D721Med (cell line): ENCODE measurements around the gene IGFL3.

Experiments
- DNase-seq: peaks from one replicate; pipeline ENCODE4 v3.0.0; 2011; ENCODE audit warnings: low spot score; ENCODE audit not compliant: insufficient read length
- FAIRE-seq: peaks from 2 replicates; lab custom pipeline; 2011; peaks lifted over from hg19 to GRCh38; lab: Jason Lieb, UNC
- TF ChIP-seq, protein P1 (sequence below): IDR thresholded peaks from 2 replicates; pipeline ENCODE4 v1.5.1; 2012; ENCODE audit warnings: mild to moderate bottlenecking, control low read depth; ENCODE audit not compliant: insufficient read depth; ENCODE audit errors: missing control alignments

The IGFL3 gene

DNA sequence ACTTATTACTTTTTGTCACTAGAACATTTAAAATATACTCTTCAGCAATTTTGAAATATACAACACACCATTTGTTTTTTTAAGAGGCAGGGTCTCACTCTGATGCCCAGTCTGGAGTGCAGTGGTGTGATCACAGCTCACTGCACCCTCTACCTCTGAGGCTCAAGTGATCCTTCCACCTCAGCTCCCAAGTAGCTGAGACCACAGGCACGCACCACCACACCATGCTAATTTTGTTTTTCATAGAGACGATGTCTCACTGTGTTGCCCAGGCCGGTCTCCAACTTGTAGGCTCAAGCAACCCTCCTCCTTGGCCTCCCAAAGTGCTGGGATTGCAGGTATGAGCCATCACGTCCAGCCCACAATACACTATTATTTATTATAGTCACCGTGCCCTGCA, 26.1 kb upstream of the IGFL3 start:
- DNase-seq (no peak), FAIRE-seq (no peak)
- TF ChIP-seq, protein P1, sequence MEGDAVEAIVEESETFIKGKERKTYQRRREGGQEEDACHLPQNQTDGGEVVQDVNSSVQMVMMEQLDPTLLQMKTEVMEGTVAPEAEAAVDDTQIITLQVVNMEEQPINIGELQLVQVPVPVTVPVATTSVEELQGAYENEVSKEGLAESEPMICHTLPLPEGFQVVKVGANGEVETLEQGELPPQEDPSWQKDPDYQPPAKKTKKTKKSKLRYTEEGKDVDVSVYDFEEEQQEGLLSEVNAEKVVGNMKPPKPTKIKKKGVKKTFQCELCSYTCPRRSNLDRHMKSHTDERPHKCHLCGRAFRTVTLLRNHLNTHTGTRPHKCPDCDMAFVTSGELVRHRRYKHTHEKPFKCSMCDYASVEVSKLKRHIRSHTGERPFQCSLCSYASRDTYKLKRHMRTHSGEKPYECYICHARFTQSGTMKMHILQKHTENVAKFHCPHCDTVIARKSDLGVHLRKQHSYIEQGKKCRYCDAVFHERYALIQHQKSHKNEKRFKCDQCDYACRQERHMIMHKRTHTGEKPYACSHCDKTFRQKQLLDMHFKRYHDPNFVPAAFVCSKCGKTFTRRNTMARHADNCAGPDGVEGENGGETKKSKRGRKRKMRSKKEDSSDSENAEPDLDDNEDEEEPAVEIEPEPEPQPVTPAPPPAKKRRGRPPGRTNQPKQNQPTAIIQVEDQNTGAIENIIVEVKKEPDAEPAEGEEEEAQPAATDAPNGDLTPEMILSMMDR, result no peak

DNA sequence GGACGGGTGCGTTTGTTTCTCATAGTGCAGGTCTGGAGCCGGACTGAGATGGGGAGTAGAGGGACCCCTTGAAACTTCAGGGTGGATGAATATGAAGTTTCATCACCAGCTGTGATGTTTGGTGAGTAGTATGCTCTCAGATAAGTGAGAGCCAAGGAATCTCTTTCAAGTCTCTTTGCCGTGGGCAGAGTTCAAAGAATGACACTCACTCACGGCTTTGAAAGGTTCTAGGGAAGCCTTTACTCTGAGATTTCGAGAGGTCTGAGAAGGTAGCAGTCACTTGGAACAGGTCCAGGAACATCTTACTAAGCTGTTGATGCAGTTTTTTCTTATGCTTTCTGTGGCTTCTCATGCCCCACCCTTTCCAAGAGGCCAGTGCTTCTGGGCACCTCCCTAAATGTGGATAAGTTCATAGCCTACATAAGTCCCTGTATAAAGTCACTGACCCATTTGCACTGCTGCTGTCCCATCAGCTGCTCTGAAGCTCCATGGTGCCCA, 23.4 kb upstream of the IGFL3 start, which contains the start of gene IGFL2:
Gene IGFL2 (plus strand): TSS at position 448 of the 498 bp plus-strand sequence. CDS start 41 bp downstream, at position 489.
- DNase-seq, result no peak
- FAIRE-seq, result no peak
- TF ChIP-seq, protein P1, result no peak

DNA sequence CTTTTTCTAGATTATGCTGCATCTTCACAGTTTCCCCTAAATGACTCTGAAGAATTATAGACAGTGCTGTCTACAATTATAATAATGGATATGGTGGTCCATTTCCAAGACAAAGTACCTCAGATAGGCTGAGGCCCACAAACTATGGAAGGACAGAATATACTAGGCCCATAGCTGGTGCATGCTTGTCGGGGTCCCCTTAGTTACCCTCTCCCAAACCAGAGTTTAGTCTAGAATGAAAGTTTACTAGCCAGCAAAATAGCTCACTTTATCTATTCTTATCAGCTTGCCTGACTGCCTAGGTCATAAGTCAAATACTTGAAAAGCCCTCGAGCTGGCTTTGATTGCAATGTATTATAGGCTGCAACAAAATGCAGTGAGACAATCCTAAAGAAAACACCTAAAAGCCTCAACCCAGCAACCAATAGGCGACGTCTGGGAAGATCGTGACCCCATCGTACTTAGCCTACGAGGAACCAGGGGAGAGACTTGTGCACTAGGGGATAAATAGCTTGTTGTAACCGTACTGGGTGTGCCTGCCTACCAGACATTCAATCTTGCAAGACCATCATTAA, 22.8 kb upstream of the IGFL3 start:
- no peak for FAIRE-seq

DNA sequence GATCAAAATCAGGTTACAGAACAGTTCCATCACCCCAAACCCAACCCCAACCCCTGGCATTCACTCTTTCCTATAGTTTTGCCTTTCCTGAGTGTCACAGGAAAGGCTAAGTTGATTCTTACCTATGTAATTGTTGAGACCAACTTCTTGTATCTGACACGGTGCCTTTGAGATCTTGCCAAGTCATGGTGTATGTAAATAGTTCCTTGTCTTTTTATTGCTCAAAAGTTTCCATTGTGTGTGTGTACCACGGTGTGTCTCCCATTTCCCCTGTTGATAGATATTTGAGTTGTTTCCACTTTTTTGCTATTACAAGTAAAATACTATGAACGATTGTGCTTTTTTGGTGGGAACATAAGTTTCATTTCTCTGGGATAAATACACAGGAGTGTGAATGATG, 20.3 kb upstream of the IGFL3 start:
- no peak for DNase-seq
- FAIRE-seq, result no peak
- TF ChIP-seq, protein P1, result no peak

More for the DNA sequence above, 22.8 kb upstream of the IGFL3 start:
- no peak for DNase-seq
- TF ChIP-seq, protein P1, result no peak

DNA sequence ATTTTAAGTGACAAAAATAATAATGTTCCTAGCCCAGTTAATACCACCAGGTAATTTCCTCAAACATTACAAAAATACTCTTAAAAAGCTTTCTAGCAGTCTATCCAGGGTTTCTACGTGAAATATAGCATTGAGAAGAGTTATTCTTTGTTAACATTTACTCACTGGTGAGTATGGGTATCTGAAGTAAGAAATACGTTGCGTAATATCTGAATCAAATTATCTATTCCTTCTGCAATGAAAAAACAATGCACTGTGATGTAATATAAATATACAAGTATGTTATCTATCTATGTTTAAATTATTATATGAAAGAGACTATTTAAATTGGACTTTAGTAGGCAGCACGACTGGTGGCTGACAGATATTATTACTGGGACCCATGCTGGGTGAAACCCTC, 17.8 kb upstream of the IGFL3 start:
- FAIRE-seq, result no peak
- TF ChIP-seq, protein P1, result no peak
- no peak for DNase-seq

DNA sequence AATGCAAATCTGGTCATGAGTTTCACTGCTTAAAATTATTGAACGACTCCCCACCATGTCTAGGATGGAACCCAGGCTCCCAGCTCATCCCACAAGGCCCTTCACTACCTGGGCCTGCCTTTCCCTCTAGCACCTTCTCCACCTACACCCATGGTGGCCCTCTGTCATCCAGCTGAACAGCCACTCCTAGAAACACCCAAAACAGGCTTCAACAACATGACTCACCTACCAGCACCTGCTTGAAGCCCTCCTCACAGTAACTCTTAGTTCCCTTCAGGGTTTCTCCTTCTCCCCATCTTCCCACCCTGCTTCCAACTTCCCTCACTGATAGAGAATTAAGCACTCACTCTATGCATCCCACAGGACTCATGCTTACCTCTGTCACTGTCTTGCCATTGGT, 16.9 kb upstream of the IGFL3 start:
- FAIRE-seq, result no peak
- TF ChIP-seq, protein P1, result no peak
- DNase-seq, result no peak

DNA sequence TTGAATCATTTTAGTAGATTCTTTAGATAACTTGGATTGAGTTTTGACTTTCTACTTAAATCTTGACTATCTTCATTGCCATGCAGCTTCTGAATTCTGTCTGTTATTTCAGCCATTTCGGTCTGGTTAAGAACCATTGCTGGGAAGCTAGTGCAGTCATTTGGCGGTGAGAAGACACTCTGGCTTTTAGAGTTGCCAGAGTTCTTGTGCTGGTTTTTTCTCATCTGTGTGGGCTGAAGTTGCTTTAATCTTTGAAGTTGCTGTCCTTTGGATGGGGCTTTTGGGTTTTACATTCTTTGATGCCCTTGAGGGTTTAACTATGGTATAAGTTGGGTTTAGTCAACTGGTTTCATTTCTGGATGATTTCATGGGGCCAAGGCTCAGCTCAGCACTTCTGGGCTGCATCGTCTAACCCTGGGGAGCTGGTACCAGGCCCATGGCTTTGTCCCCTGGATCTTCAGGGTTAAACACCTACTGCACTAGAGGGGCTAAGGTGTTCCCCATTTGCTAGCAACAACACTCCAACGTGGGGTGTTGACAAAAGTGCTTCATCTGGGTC, 13.5 kb upstream of the IGFL3 start:
- FAIRE-seq, result no peak
- TF ChIP-seq, protein P1, result no peak

More for the DNA sequence above, 13.5 kb upstream of the IGFL3 start:
- DNase-seq, result no peak
